ENCODE measurements around the gene C10orf120.

- TF ChIP-seq POLR2A (IDR thresholded peaks at IDR 0.05; ENCODE audit: low read depth, low read length) (no peak), POLR2AphosphoS5 (IDR thresholded peaks at IDR 0.05; ENCODE audit: low read depth, low read length) (no peak), TAF1 (IDR thresholded peaks at IDR 0.05; ENCODE audit: borderline replicate concordance, low read depth, low read length) (no peak)
These were observed 3.0 kb downstream of the C10orf120 start for GRCh38 chr10:122696687-122697086.
